HG02981 (cell line): ENCODE measurements around the gene SUPT20HL2.
"Not testable (repeated sequence)": the region's sequence is repeated elsewhere in the genome, so short reads cannot be mapped to it uniquely, and the experiment has no call there.

Experiments used
- ATAC-seq: cut with Tn5 transposase; IDR thresholded peaks from one replicate; pipeline ENCODE4 v1.9.1; 2021; ENCODE audit warnings: mild to moderate bottlenecking, moderate library complexity; ENCODE audit not compliant: unreplicated experiment

The SUPT20HL2 gene

GRCh38 chrX:24310916-24311315, 3.0 kb downstream of the SUPT20HL2 start:
- ATAC-seq: not testable (repeated sequence)

DNA sequence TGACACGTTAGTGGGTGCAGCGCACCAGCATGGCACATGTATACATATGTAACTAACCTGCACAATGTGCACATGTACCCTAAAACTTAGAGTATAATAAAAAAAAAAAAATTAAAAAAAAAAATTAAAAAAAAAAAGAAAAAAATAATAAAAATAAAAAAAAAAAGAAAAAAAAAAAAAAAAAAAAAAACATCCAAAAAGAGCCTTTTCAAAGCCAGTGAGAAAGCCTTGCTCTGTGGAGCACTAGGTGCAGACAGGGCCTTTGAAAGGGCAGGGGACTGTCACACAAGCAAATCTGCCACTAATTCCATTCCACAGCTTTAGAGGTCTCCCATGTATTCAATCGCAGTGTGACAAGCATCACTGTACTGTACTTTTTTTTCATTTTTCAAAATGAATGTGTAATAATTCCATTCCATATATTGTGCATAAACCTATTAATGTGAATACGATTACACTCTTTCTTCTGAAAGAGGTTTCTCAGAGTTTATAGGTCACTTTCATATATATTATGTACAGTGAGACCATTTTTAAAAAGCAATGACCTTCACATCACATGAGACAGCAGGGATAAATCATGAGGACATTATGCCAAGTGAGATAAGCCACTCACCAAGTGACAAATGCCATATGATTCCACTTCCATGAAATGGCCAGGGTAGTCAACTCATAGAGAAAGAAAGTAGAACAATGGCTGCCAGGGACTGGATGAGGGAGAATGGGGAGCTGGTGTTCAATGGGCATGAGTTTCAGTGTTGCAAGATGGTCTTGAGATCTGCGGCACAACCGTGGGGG, 4.1 kb downstream of the SUPT20HL2 start:
- ATAC-seq: not testable (repeated sequence)

- not testable (repeated sequence) for ATAC-seq
Observed at GRCh38 chrX:24308803-24309202, 5.1 kb downstream of the SUPT20HL2 start.

DNA sequence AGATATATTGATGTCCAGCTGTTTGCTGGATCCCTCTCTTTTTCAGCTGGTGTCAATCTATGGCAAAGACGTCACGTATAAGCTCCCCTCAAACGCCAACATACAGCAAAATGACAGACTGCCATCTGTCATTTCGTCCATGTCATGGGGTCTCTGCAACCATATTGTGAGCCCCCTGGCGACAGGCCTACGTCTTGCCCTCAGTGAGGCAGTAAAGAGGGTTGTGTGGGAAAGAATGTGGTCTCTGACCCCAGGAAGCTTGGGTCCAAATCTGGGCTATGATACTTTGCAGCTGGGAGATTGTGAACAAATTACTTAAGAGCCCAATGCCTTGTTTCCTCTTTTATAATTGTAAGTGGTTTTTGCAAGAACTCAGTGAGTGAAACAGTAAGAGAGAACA, 7.4 kb downstream of the SUPT20HL2 start:
- ATAC-seq: no peak

GRCh38 chrX:24305905-24306304, 8.0 kb downstream of the SUPT20HL2 start:
- no peak for ATAC-seq

GRCh38 chrX:24301806-24302205, 12.1 kb downstream of the SUPT20HL2 start:
- no peak for ATAC-seq

DNA sequence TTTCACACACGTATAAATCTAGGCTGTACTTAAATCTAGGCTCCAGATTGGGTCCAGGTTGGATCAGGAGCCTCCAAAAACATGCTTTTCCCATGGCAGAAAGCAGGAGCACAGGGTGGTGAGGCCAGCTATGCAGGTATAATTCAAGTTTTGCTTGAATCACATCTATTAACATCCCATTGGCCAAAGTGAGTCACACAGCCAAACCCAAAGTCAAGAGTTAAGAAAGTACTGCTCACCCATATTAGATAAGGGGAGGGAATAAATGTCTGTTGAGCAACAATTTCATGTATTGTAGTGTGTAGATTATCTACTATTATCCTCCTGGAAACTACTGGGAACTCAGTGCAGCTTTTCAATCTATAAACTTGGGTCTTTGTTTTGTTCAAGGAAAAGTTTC, 12.8 kb downstream of the SUPT20HL2 start:
- no peak for ATAC-seq

DNA sequence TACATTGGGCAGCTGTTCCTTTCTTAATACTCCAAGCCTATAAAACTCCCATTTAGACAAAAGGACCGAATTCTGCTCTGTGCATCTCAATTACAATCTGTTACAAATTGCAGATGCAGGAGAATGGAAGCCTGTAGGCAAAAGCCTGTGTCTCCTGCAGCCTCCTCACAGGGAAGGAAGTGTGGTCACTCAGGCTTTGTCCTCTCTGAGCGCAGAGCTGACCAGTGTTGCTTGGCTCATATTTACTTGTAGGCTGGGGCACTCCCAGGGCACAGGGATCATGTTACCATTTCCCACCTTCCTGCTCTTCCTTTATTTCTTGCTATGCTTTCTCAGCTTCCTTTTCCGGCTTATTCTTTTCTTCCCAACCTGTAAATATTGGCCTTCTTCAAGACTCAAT, 15.7 kb downstream of the SUPT20HL2 start:
- no peak for ATAC-seq

GRCh38 chrX:24294619-24295018, 19.2 kb downstream of the SUPT20HL2 start:
- no peak for ATAC-seq

DNA sequence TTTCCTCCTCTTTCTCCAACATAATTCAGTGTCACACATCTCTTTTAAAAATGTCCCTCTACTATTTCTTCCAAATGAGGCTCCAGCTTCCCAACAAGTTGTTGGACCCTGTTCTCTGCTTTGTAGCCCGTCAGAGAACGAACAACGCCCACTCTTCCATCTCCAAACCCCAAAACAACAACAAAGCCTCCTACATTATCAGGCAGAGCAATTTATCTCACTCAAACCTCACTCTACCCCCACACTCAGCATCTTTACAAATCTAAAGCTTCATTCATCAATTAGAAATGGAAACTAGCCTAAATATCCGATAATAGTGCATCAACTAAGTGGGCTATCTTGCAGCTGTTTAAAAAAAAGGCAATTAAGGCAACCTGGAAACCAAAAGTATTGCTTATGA, 20.5 kb downstream of the SUPT20HL2 start:
- no peak for ATAC-seq

- ATAC-seq: no peak
Observed at GRCh38 chrX:24292353-24292752, 21.5 kb downstream of the SUPT20HL2 start.

- no peak for ATAC-seq
Observed at GRCh38 chrX:24285082-24285481, 28.8 kb downstream of the SUPT20HL2 start.

DNA sequence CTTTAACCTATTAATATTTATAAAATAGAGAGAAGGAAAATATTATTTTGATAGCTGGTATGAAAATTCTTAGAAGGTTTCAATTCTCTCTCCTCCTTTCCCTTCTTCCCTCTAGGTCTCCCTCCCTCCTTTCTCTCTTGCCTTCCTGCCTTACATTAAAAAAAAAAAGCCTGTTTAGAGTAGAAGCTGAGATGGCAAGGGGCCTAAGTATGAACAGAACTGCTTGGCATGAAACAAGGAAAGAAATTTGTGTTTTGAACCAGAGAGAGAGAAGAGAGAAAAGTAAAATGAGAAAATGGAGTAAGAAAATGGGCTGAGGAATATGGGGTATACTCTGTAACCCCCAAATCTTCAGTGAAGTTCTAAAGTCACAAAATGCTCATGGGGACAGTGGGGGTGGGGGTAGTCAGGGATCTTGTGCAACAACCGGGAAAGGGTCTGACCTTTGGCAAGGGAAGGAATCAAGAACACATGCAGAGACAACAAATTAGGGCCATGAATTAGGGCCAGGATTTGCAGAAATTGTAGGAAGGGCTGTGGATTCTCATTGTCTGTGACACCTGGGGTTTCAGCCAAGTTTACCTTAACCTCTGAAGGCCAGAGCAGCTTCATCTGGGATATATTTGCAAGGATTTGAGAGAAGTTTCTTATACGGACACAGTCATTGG, 30.6 kb downstream of the SUPT20HL2 start:
- no peak for ATAC-seq

- no peak for ATAC-seq
Observed at GRCh38 chrX:24282381-24283126, 31.3 kb downstream of the SUPT20HL2 start.

DNA sequence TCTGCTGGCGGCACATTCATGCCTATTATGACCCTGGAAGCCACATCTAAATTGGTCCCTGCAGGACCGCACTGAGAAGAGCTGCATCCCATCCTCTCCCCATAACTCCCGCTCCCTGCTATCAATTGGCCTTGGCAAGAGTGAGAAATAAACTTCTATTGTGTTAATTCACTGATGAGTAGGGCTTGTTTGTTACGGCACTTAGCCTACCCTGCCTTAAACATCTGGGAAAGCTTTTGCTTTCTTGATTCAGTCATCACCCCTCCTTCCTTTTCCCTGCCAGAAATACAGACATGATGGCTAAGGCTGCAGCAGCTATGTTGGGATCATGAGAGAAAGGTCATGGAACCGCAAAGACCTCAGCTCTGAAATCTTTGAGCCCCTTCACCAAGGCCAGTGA, 36.5 kb downstream of the SUPT20HL2 start:
- no peak for ATAC-seq

DNA sequence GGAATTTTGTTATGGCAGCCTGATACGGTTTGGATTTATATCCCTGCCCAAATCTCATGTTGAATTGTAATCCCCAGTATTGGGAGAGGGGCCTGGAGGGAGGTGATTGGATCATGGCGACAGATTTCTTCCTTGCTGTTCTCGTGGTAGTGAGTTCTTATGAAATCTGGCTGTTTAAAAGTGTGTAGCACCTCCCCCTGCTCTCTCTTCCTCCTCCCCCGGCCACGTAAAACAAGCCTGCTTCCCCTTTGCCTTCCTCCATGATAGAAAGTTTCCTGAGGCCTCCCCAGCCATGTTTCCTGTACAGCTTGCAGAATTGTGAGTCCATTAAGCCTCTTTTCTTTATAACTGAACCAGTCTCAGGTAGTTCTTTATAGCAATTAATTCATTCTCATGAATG, 37.9 kb downstream of the SUPT20HL2 start:
- no peak for ATAC-seq

- no peak for ATAC-seq
Observed at GRCh38 chrX:24271262-24271661, 42.6 kb downstream of the SUPT20HL2 start.

DNA sequence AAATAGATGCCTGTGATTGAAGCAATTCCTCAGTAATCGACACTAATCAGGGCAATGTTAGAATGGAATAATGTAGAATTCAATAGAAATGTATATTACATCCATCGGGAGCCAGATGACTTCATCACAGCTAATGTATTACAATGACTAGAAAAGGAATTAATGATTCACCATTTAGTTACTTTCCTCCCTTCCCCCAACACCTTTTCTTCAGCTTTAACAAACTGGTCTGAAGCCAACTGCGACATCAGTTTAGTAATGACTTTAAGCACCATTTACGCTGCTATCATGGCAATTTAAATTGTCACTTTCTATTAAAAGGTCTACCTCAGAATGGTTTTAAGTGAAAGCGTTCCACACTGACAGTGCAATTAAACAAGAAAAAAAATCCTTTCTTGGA, 45.1 kb downstream of the SUPT20HL2 start:
- no peak for ATAC-seq

DNA sequence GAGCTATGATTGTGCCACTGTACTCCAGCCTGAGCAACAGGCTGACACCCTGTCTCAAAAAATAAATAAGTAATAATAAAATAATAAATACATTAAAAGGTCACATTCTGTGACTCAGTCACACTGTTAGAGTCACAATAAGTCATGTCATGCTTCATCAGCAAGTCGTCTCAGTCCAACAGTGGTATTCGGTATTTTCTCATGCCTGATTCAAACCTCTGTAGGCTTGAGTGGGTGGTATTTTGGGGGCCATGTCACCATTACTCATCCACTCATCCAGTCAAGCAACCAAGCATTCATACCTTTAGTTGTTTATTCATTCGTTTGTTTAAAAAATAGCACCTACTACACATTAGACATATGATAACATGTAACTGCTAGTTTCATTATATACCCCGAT, 46.9 kb downstream of the SUPT20HL2 start:
- no peak for ATAC-seq

DNA sequence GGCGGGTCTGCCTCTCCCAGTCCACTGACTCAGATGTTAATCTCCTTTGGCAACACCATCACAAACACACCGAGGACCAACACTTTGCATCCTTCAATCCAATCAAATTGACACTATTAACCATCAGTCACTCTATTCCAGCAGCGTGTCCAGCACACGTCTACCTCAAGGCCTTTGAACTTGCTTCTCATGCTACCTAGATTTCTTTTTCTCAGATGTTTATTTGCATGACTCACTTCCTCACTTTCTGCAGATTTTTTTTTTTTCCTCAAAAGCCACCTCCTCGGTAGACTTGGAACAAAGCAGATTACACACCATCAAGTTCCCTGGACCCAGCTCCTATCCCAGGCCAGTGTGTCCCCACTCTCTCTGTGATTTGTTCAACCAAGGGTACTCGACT, 49.5 kb downstream of the SUPT20HL2 start:
- no peak for ATAC-seq

DNA sequence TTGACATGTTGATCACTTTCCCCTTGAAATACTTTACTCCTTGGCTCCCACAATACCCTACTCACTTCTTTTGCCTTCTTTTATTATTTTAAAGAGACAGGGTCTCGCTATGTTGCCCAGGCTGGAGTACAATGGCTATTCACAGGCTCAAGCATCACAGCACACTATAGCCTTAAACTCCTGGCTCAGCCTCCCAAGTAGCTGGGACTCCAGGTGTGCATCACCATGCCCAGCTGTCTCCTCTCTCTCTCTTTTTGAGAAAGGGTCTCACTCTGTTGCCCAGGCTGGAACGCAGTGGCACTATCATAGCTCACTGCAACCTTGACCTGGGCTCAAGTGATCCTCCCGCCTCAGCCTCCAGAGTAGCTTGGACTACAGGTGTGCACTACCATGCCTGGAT, 51.6 kb downstream of the SUPT20HL2 start:
- ATAC-seq: no peak
